SK-N-MC (cell line): ENCODE results near the gene DBF4.

Experiments used
- FOXP2 ChIP-seq: optimal IDR thresholded peaks from 2 replicates; pipeline ENCODE3; 2011; ENCODE audit warnings: mild to moderate bottlenecking, moderate library complexity; ENCODE audit not compliant: insufficient read depth; ENCODE audit errors: extremely low read length, control extremely low read depth
- POLR2AphosphoS5 ChIP-seq: IDR thresholded peaks from 2 replicates; pipeline ENCODE4 v1.6.1; 2012; ENCODE audit warnings: mild to moderate bottlenecking, low read depth, low read length, borderline replicate concordance

- TF ChIP-seq POLR2AphosphoS5: peak; percentile 84
- TF ChIP-seq FOXP2: no peak
Measured at GRCh38 chr7:87876040-87876868, at the start of gene DBF4, which contains the start of gene SLC25A40.
